HCT116 (cell line): ENCODE results near the gene NFKBIZ. TPM values are rescaled to one million over a fixed set of nuclear protein-coding genes. Genes with fewer than 3 reads are reported as not detected.

ENCODE experiments used
- ATAC-seq: fragments of 200-7000 bp; cut with Tn5 transposase; 2 replicates; pipeline ENCODE4 v1.9.1; 2020; ENCODE audit warnings: mild to moderate bottlenecking, moderate library complexity
- BruUV-seq: library from RNA; stranded (reverse); fragments of 400-500 nt; replicated peaks from 2 replicates; lab custom pipeline; 2021; lab: Mats Ljungman, UMichigan
- CTCF ChIA-PET: fragments of 300-600 bp; sonication (Branson Sonifier 250); formaldehyde crosslinking; loops from one replicate; lab custom pipeline; 2021; ENCODE audit warnings: antibody characterized with exemption; lab: Charles Lee
- POLR2A ChIA-PET: fragments of 300-600, 350-600 bp; sonication (Branson Sonifier 250); formaldehyde crosslinking; loops from one replicate; lab custom pipeline; 2021; ENCODE audit warnings: antibody characterized with exemption; lab: Charles Lee
- RAD21 ChIA-PET, 2 experiments: fragments of 300-600 bp; sonication (Branson Sonifier 250); formaldehyde crosslinking; loops; one replicate each; lab custom pipeline; 2023; ENCODE audit warnings: low total read pairs in 2 of 2; ENCODE audit not compliant: uncharacterized antibody in 2 of 2, unreplicated experiment in 2 of 2, low non-redundant PET in 1 of 2; lab: Charles Lee
- DNase-seq: peaks from one replicate; pipeline ENCODE4 v3.0.0-alpha.2; 2010; ENCODE audit warnings: low read depth, low spot score
- H2AFZ ChIP-seq: fragments of 200-600 bp; shearing (Covaris generic), sonication (generic); 2 replicates; pipeline ENCODE4 v1.6.1; 2017; ENCODE audit warnings: low read depth, mixed run types, mixed read lengths, antibody characterized with exemption, low read length; ENCODE audit not compliant: poor library complexity, severe bottlenecking
- H3K27ac ChIP-seq: 2 replicates; pipeline ENCODE4 v1.5.1; 2012; ENCODE audit warnings: low read depth, low read length
- H3K27me3 ChIP-seq: fragments of 200-600 bp; sonication (generic); 2 replicates; pipeline ENCODE4 v1.6.1; 2016; ENCODE audit warnings: mixed run types, low read length, mixed read lengths; ENCODE audit not compliant: insufficient read depth
- H3K36me3 ChIP-seq, 2 experiments: fragments of 200-500 bp in 1 of 2; fragments of 200-600 bp in 1 of 2; sonication (Bioruptor generic) in 1 of 2; sonication (generic) in 1 of 2; 2 replicates each; pipeline versions ENCODE4 v1.5.1 to v1.6.1; 2014 to 2016; ENCODE audit warnings: low read length in 2 of 2, inconsistent platforms in 1 of 2, mixed read lengths in 1 of 2, mixed run types in 1 of 2; ENCODE audit not compliant: insufficient read depth in 2 of 2, control insufficient read depth in 1 of 2
- H3K4me1 ChIP-seq, 2 experiments: fragments of 200-600 bp in 1 of 2; sonication (generic) in 1 of 2; 2 replicates each; pipeline versions ENCODE4 v1.5.1 to v1.6.1; 2012 to 2017; ENCODE audit warnings: low read length in 2 of 2, inconsistent platforms in 1 of 2, mild to moderate bottlenecking in 1 of 2, mixed read lengths in 1 of 2, mixed run types in 1 of 2, moderate library complexity in 1 of 2; ENCODE audit not compliant: insufficient read depth in 2 of 2, control insufficient read depth in 1 of 2
- H3K4me2 ChIP-seq: fragments of 200-600 bp; sonication (generic); 2 replicates; pipeline ENCODE4 v1.6.1; 2017; ENCODE audit warnings: mixed run types, low read length, mixed read lengths
- H3K4me3 ChIP-seq, 2 experiments: fragments of 200-600 bp in 1 of 2; sonication (generic) in 1 of 2; replicated peaks in 1 of 2; 2 replicates each; pipeline ENCODE4 v1.5.1; 2011 to 2016; ENCODE audit warnings: low read length in 2 of 2, control low read depth in 1 of 2, low read depth in 1 of 2, mild to moderate bottlenecking in 1 of 2, mixed read lengths in 1 of 2, mixed run types in 1 of 2
- H3K79me2 ChIP-seq: fragments of 200-600 bp; sonication (generic); 2 replicates; pipeline ENCODE4 v1.6.1; 2017; ENCODE audit warnings: mild to moderate bottlenecking, mixed run types, low read length, moderate library complexity, mixed read lengths; ENCODE audit not compliant: insufficient read depth
- H3K9ac ChIP-seq: fragments of 200-600 bp; sonication (generic); 2 replicates; pipeline ENCODE4 v1.6.1; 2016; ENCODE audit warnings: low read length, mixed read lengths
- H3K9me2 ChIP-seq: fragments of 200-600 bp; sonication (generic), shearing (Covaris generic); 2 replicates; pipeline ENCODE4 v1.6.1; 2017; ENCODE audit warnings: mixed run types, mild to moderate bottlenecking, moderate library complexity; ENCODE audit not compliant: insufficient read depth
- H3K9me3 ChIP-seq, 2 experiments: fragments of 200-500 bp in 1 of 2; fragments of 200-600 bp in 1 of 2; sonication (Bioruptor generic) in 1 of 2; sonication (generic) in 1 of 2; 2 replicates each; pipeline ENCODE4 v1.6.1; 2014 to 2017; ENCODE audit warnings: low read length in 2 of 2, mixed read lengths in 2 of 2, inconsistent platforms in 1 of 2, low read depth in 1 of 2, mild to moderate bottlenecking in 1 of 2, mixed run types in 1 of 2, moderate library complexity in 1 of 2; ENCODE audit not compliant: control insufficient read depth in 1 of 2, insufficient read depth in 1 of 2
- H4K20me1 ChIP-seq: fragments of 200-600 bp; sonication (generic), shearing (Covaris generic); 2 replicates; pipeline ENCODE4 v1.6.1; 2017; ENCODE audit warnings: mixed run types, mild to moderate bottlenecking, moderate library complexity; ENCODE audit not compliant: insufficient read depth
- CBX3 ChIP-seq: IDR thresholded peaks from 2 replicates; pipeline ENCODE4 v1.6.1; 2012; ENCODE audit warnings: low read depth
- CEBPB ChIP-seq: IDR thresholded peaks from 2 replicates; pipeline ENCODE4 v1.6.1; 2012; ENCODE audit warnings: low read depth
- EGR1 ChIP-seq: IDR thresholded peaks from 2 replicates; pipeline ENCODE4 v1.6.1; 2012; ENCODE audit warnings: low read depth
- ELF1 ChIP-seq: IDR thresholded peaks from 2 replicates; pipeline ENCODE4 v1.6.1; 2012; ENCODE audit warnings: low read depth, borderline replicate concordance
- EZH2phosphoT487 ChIP-seq: fragments of 200-600 bp; IDR thresholded peaks from 2 replicates; pipeline ENCODE4 v1.6.1; 2018; ENCODE audit warnings: antibody characterized with exemption, borderline replicate concordance
- FOSL1 ChIP-seq: IDR thresholded peaks from 2 replicates; pipeline ENCODE4 v1.6.1; 2012; ENCODE audit warnings: low read depth
- MAX ChIP-seq: IDR thresholded peaks from 2 replicates; pipeline ENCODE4 v1.6.1; 2012
- POLR2A ChIP-seq: IDR thresholded peaks from 2 replicates; pipeline ENCODE4 v1.7.0; 2011; ENCODE audit warnings: borderline replicate concordance; ENCODE audit not compliant: insufficient read depth, insufficient read length; ENCODE audit errors: extremely low read depth
- POLR2AphosphoS5 ChIP-seq: IDR thresholded peaks from 2 replicates; pipeline ENCODE4 v1.6.1; 2011; ENCODE audit warnings: mild to moderate bottlenecking, low read depth, low read length, moderate library complexity
- SP1 ChIP-seq: IDR thresholded peaks from 2 replicates; pipeline ENCODE4 v1.6.1; 2012; ENCODE audit warnings: low read depth
- SRF ChIP-seq: IDR thresholded peaks from 2 replicates; pipeline ENCODE4 v1.6.1; 2012; ENCODE audit warnings: low read depth
- YY1 ChIP-seq: IDR thresholded peaks from 2 replicates; pipeline ENCODE4 v1.6.1; 2011; ENCODE audit warnings: low read length, low read depth, moderate library complexity, mild to moderate bottlenecking; ENCODE audit not compliant: insufficient replicate concordance; ENCODE audit errors: extremely low read depth
- ZBTB33 ChIP-seq: IDR thresholded peaks from 2 replicates; pipeline ENCODE4 v1.6.1; 2011; ENCODE audit warnings: mild to moderate bottlenecking, low read length, moderate library complexity; ENCODE audit not compliant: insufficient replicate concordance; ENCODE audit errors: extremely low read depth
- intact Hi-C: fragments of 100-400 bp; cut with micrococcal nuclease; formaldehyde crosslinking; loops from 2 replicates; pipeline ENCODE4 v1.10.0; 2022
- total RNA-seq: library from RNA; stranded (reverse); gene quantifications from one replicate; pipeline ENCODE4 v1.2.1, GENCODE V29; 2021; ENCODE audit not compliant: unreplicated experiment

Gene NFKBIZ
- total RNA-seq, 1 experiment from 2014 or later: 12.2 TPM

GRCh38 chr3:101861212-101861788 lies 12.0 kb downstream of the NFKBIZ start:
- BruUV-seq: no TSS peak

More at GRCh38 chr3:101861212-101861788, 12.0 kb downstream of the NFKBIZ start:
- no peaks in the 10 kb centered on the region for H3K27me3 ChIP-seq
- no peak overlapping the region for H2AFZ ChIP-seq
- H3K9me3 ChIP-seq: no peaks in the 10 kb centered on the region
- no peaks in the 10 kb centered on the region for H4K20me1 ChIP-seq
- DNase-seq: no peak
- RAD21 ChIA-PET: no interaction called here
- no peak overlapping the region for H3K4me3 ChIP-seq
- H3K36me3 ChIP-seq: peaks cover 12 to 36% of the 10 kb centered on the region in 2 experiments
- CTCF ChIA-PET: no interaction called here
- H3K9me2 ChIP-seq: no peaks in the 10 kb centered on the region
- no peak overlapping the region for H3K4me2 ChIP-seq
- H3K4me1 ChIP-seq: peaks cover 1 to 5% of the 10 kb centered on the region in 2 experiments; a peak in 1 of 4 replicates
- no peak for ATAC-seq
- POLR2A ChIA-PET: no interaction called here
- H3K27ac ChIP-seq: no peak overlapping the region
- no peak overlapping the region for H3K9ac ChIP-seq
- intact Hi-C loops: no loop called here
- no peaks in the 10 kb centered on the region for H3K79me2 ChIP-seq
- TF ChIP-seq SP1: no peak
- no peak for TF ChIP-seq POLR2AphosphoS5
- TF ChIP-seq SRF: no peak
- no peak for TF ChIP-seq FOSL1
- no peak for TF ChIP-seq POLR2A
- no peak for TF ChIP-seq ZBTB33
- TF ChIP-seq EGR1: no peak
- no peak for TF ChIP-seq EZH2phosphoT487
- TF ChIP-seq CEBPB: no peak
- TF ChIP-seq CBX3: no peak
- TF ChIP-seq MAX: no peak
- TF ChIP-seq YY1: no peak
- no peak for TF ChIP-seq ELF1
- TF ChIP-seq, all 23 proteins: peak for 0
